HEK293T (cell line): ENCODE results near the gene APBA2.

ENCODE experiments used
- ARNT ChIP-seq: fragments of 450-650 bp; IDR thresholded peaks from 2 replicates; pipeline ENCODE4 v1.6.1; 2017; ENCODE audit warnings: mild to moderate bottlenecking
- BHLHE40 ChIP-seq: fragments of 450-650 bp; IDR thresholded peaks from 2 replicates; pipeline ENCODE4 v1.6.1; 2016; ENCODE audit warnings: mild to moderate bottlenecking, moderate library complexity, borderline replicate concordance
- CTBP1 ChIP-seq: fragments of 450-650 bp; IDR thresholded peaks from 2 replicates; pipeline ENCODE4 v1.6.1; 2016; ENCODE audit warnings: borderline replicate concordance
- ELF4 ChIP-seq: fragments of 450-650 bp; IDR thresholded peaks from 2 replicates; pipeline ENCODE4 v1.6.1; 2017; ENCODE audit warnings: antibody characterized with exemption
- FOXA1 ChIP-seq: fragments of 450-650 bp; IDR thresholded peaks from 2 replicates; pipeline ENCODE4 v1.6.1; 2016; ENCODE audit warnings: mild to moderate bottlenecking
- FOXK2 ChIP-seq: fragments of 450-650 bp; IDR thresholded peaks from 2 replicates; pipeline ENCODE4 v1.6.1; 2016; ENCODE audit warnings: mild to moderate bottlenecking
- FOXM1 ChIP-seq: fragments of 450-650 bp; IDR thresholded peaks from 2 replicates; pipeline ENCODE4 v1.6.1; 2017; ENCODE audit warnings: mild to moderate bottlenecking, borderline replicate concordance
- HDGF ChIP-seq: fragments of 450-650 bp; IDR thresholded peaks from 2 replicates; pipeline ENCODE4 v1.6.1; 2017; ENCODE audit warnings: antibody characterized with exemption, borderline replicate concordance
- NFRKB ChIP-seq: fragments of 450-650 bp; IDR thresholded peaks from 2 replicates; pipeline ENCODE4 v1.6.1; 2016; ENCODE audit warnings: mild to moderate bottlenecking, moderate library complexity
- SP1 ChIP-seq: fragments of 450-650 bp; IDR thresholded peaks from 2 replicates; pipeline ENCODE4 v1.6.1; 2017
- TARDBP ChIP-seq: fragments of 450-650 bp; IDR thresholded peaks from 2 replicates; pipeline ENCODE4 v1.6.1; 2016
- ZNF384 ChIP-seq: fragments of 450-650 bp; IDR thresholded peaks from 2 replicates; pipeline ENCODE4 v1.6.1; 2016

DNA sequence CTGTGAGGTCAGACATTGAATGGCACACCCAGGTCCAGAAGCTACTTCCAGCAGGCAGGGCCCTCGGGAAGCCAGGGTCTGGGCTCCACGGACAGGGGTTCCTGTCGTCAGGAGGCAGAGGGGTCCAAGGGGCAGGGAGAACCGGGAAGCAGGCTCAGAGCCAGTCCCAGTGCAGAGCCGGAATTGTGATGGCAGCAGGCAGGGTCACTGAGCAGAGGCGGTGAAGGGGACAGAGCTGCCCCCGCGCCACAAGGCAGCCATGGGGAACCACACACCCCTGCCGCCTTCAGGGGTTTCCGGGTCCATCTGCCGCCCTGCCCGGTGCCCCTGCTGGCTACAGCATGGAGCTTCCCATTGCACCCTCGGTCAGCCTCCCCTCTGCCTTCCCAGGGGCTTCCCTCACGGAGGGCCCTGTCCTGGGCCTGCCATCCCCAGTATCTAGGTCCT lies 247.0 kb downstream of the APBA2 start:
- no peak for TF ChIP-seq FOXK2
- TF ChIP-seq NFRKB, result no peak
- no peak for TF ChIP-seq ARNT
- TF ChIP-seq BHLHE40, result no peak
- TF ChIP-seq FOXM1, result no peak
- no peak for TF ChIP-seq TARDBP
- TF ChIP-seq FOXA1, result no peak
- TF ChIP-seq CTBP1, result no peak
- TF ChIP-seq HDGF, result no peak
- TF ChIP-seq SP1, result no peak
- no peak for TF ChIP-seq ELF4
- TF ChIP-seq ZNF384, result no peak
